RWPE2 (cell line): ENCODE results near the gene FOXA1.

Source experiments
- ATAC-seq: fragments of 200-7000 bp; cut with Tn5 transposase; 3 replicates; pipeline ENCODE4 v1.9.1; 2021; ENCODE audit warnings: low read depth
- DNase-seq: peaks from one replicate; pipeline ENCODE4 v3.0.0-alpha.2; 2020; ENCODE audit warnings: low spot score
- H3K27ac ChIP-seq: fragments of 450-650 bp; 2 replicates; pipeline ENCODE4 v1.5.1; 2017; ENCODE audit warnings: mild to moderate bottlenecking; ENCODE audit not compliant: poor library complexity, severe bottlenecking
- H3K27me3 ChIP-seq: fragments of 250-450 bp; sonication (Bioruptor Pico); 2 replicates; pipeline ENCODE4 v1.5.1; 2021; ENCODE audit warnings: mild to moderate bottlenecking, moderate library complexity; ENCODE audit not compliant: insufficient read depth, poor library complexity, severe bottlenecking
- H3K36me3 ChIP-seq: fragments of 250-450 bp; sonication (Bioruptor Pico); 2 replicates; pipeline ENCODE4 v1.5.1; 2020; ENCODE audit warnings: low read depth, mild to moderate bottlenecking, moderate library complexity
- H3K4me1 ChIP-seq: fragments of 250-450 bp; sonication (Bioruptor Pico); 2 replicates; pipeline ENCODE4 v1.5.1; 2021; ENCODE audit warnings: mild to moderate bottlenecking, moderate library complexity; ENCODE audit not compliant: insufficient read depth, poor library complexity, severe bottlenecking
- H3K4me3 ChIP-seq: fragments of 250-450 bp; sonication (Bioruptor Pico); 2 replicates; pipeline ENCODE4 v1.5.1; 2021; ENCODE audit warnings: mild to moderate bottlenecking, moderate library complexity; ENCODE audit not compliant: severe bottlenecking
- H3K9me3 ChIP-seq: fragments of 250-450 bp; sonication (Bioruptor Pico); 2 replicates; pipeline ENCODE4 v1.5.1; 2021; ENCODE audit warnings: mild to moderate bottlenecking, moderate library complexity; ENCODE audit not compliant: severe bottlenecking
- TF ChIP-seq, protein P1 (sequence below): fragments of 450-650 bp; IDR thresholded peaks from one replicate; pipeline ENCODE4 v1.5.1; 2017; ENCODE audit warnings: mild to moderate bottlenecking, moderate library complexity; ENCODE audit not compliant: poor library complexity, severe bottlenecking

Gene FOXA1

DNA sequence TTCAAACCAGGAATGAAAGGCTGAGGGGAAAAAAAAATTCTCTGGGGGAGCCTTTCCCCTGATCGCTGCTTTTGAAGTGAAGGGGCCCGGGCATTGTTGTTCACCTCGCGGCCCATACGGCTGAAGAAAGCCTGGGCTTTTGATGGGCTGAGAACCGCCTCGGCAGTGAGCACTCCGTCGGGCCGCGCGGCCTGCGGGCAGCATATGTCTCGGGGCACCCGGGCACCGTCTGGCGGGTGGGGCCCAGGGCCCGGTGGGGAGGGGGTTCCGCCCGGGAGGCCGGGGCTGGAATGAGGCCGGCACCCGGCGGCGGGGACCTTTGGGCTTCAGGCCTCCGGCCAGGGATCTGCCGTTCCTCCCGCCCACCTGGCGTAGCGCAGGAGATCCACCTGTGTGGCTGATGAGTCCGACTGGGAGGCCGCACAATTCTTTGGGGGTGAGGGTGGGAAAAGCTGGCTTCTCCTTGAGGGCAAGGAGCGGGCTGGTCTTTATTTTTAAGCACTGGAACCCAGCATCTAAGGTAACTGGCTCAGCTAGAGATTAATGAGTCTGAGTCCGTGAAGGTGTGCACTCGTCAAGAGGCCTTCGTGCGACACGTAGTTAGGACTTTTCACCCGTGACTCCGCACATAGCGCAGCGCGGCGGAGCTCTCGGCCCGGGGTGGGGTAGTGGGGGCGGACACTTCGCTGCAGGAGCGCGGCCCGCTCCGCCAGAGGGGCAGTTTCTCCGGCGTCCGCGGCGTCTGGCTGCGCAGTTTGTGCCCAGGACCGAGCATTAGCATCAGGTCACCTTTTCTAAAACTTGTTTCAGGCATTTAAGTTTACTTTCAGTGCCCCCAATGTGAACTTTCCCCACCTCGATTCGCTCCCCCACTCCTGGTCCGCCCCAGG is 10.6 kb downstream of the FOXA1 start:
- Histone ChIP-seq H3K27me3 (no peaks in the 10 kb centered on the region), H3K9me3 (no peaks in the 10 kb centered on the region), H3K27ac (peak overlapping the region; percentile 93), H3K36me3 (peaks cover 8% of the 10 kb centered on the region), H3K4me3 (peak overlapping the region; percentile 30), H3K4me1 (peaks cover 64% of the 10 kb centered on the region)
- TF ChIP-seq, protein P1, sequence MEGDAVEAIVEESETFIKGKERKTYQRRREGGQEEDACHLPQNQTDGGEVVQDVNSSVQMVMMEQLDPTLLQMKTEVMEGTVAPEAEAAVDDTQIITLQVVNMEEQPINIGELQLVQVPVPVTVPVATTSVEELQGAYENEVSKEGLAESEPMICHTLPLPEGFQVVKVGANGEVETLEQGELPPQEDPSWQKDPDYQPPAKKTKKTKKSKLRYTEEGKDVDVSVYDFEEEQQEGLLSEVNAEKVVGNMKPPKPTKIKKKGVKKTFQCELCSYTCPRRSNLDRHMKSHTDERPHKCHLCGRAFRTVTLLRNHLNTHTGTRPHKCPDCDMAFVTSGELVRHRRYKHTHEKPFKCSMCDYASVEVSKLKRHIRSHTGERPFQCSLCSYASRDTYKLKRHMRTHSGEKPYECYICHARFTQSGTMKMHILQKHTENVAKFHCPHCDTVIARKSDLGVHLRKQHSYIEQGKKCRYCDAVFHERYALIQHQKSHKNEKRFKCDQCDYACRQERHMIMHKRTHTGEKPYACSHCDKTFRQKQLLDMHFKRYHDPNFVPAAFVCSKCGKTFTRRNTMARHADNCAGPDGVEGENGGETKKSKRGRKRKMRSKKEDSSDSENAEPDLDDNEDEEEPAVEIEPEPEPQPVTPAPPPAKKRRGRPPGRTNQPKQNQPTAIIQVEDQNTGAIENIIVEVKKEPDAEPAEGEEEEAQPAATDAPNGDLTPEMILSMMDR, result no peak
- DNase-seq, result peak; percentile 73
- ATAC-seq, result peak; percentile 6; the same call in 2 of the 3 replicates

DNA sequence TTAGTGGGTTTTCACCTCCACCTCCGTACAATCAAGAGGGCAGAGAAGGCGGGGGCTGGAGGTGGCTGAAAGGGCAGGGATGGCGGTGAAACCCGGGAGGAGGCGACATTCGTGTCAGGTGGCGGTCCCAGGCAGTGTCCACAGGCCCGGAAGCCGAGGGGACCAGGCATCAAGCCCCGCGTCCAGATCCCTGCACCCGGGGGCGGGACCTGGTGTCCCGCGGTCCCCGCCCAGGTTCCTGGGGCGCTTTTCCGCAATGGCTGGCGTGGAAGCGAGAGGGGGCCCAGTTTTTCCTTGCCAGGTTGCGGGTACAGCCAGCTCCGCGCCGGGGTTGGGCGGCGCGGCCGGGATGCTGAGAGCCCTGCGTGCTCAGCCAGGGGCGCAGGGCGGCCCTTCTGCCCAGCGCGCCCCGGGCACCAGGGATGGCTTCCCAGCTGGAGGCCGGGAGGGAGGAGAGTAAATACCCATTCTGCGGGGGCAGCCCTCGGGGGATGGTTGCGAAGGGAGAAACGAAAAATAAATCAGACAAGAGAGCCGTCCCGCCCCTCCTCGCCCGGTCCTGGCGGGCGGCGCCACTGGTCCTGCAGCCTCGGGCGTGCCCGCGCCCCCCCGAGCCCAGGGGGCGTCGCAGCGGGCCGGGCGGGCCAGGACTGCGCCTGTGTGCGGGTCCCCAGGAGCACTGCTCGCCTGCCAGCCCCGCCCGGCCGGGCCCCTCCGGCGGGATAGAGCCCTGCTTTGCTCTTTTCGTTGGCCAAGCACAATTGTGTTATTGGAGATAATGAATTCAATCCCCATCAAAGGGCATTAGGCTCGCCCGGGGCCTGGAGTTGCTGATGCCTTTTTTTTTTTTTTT is 11.5 kb downstream of the FOXA1 start:
- ATAC-seq, result peak; percentile 2; the same call in 1 of the 3 replicates
- Histone ChIP-seq H3K9me3 (no peaks in the 10 kb centered on the region), H3K27me3 (no peaks in the 10 kb centered on the region), H3K36me3 (0 out of 2 replicates have a peak, but pooled peaks cover 3% of the 10 kb centered on the region), H3K4me1 (peaks cover 69% of the 10 kb centered on the region), H3K4me3 (peak overlapping the region; percentile 30), H3K27ac (peak overlapping the region; percentile 93)
- DNase-seq, result peak; percentile 64
- TF ChIP-seq, protein P1, result peak; percentile 19

DNA sequence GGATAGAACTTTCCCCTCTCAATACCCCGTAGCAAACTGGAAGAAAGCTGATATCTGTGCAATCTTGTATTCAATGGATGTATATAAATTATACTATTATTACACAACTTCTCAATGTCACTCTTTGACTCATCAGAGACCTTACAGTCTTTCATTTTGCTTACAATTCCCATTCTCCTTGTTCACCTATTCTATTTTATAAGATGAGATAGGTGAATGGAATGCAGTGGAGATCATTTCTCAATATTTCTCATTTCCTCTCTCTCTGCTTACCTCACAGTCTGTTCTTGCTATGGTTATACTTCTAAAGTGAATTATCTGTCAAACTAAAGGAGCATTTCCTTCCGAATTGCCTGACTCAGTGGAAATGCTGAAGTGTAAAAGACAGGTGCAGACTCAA is 14.9 kb downstream of the FOXA1 start:
- Histone ChIP-seq H3K9me3 (no peaks in the 10 kb centered on the region), H3K4me3 (no peak overlapping the region), H3K4me1 (peaks cover 49% of the 10 kb centered on the region), H3K27ac (peak overlapping the region; percentile 93), H3K27me3 (no peaks in the 10 kb centered on the region), H3K36me3 (no peaks in the 10 kb centered on the region)
- DNase-seq (no peak), ATAC-seq (peak; percentile 73)
- TF ChIP-seq, protein P1, result no peak

DNA sequence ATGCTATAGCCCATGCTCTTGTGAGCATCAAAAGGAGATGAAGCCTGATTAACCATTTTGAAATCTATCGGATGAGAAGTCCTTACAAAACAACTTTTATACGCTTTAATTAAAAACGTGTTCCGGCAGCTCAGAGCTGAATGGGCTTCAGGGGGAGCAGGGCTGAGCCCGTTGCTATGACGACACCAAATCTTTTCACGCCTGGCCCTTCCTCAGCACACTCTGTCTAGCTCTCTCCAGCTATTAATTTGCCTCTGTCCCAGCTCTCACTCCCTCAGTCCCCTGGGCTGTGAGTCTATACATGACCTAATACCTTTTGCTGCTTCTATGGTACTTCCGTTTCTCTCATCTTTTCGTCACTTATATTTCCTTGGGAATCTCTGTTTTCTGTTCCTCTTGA is 15.8 kb downstream of the FOXA1 start:
- TF ChIP-seq, protein P1, result no peak
- H3K4me1 ChIP-seq, result peaks cover 40% of the 10 kb centered on the region
- no peak for ATAC-seq
- no peak for DNase-seq
- peak overlapping the region; percentile 93 for H3K27ac ChIP-seq
- H3K27me3 ChIP-seq, result no peaks in the 10 kb centered on the region
- no peak overlapping the region for H3K4me3 ChIP-seq
- H3K9me3 ChIP-seq, result no peaks in the 10 kb centered on the region
- no peaks in the 10 kb centered on the region for H3K36me3 ChIP-seq
